Endothelial cell of hepatic sinusoid (primary cell): Measurements from ENCODE around the gene KCNJ15.
"Not testable (repeated sequence)": the region's sequence is repeated elsewhere in the genome, so short reads cannot be mapped to it uniquely, and the experiment has no call there.

ENCODE experiments used
- in situ Hi-C: cut with HindIII; loops from 2 replicates; pipeline ENCODE4 v1.10.0; 2017; ENCODE audit warnings: low sequenced_read_pairs

KCNJ15 gene

DNA sequence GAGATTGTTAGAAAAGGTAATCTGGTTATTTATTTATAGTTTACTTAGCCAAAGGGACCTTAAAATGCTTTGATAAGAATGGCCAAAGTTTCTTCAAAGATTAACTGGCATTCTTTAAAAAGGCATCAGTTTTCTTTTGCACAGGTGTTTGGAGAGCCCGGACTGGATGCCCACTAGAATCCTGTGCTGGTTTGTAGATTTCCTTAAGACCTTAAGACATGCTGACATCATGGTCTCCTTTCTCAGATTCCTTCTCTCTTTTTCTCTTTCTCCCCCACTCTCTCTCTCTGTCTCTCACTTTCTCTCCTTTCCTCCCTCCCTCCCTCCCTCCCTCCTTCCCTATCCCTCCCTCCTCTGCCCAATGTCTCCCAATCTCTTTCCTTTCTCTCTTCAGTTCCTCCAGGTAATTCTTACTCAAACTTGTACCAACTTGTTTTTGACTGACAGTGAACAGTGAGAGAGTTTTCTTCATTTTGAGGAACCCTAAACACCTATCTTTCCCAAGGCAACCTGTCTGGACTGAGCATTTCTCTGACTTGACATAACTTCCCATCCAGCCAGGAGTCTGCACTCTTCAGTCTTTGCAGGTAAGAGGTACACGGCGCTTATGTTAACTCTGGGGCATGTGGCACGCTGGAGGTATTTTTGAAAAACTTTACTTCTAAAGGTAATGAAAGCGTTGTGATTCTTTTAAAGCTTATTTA is at the start of gene KCNJ15:
Gene KCNJ15 (plus strand): TSS at position 393 of the 704 bp plus-strand sequence. CDS start 42,271 bp downstream, outside the sequence.
- in situ Hi-C loops = no loop called here

DNA sequence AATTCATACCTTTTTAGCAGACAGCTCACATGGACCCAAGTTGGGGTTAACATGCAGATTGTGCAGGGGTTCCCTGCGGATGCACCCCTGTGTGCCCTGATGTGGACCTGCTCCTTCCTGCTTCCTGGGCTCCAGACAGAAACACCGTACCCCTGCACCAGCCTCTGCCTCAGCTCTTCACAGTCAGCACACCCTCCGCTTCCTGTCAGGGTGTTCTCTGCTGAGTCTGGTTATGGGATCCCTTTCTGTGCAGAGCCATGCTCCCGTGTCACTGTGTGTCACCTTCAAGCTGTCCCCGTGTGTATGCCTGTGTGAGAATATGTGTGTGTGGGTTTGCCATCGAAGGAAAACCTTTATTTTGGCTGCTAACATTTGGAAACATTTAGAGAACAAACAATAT is 48.7 kb upstream of the KCNJ15 start:
- in situ Hi-C loops = no loop called here

DNA sequence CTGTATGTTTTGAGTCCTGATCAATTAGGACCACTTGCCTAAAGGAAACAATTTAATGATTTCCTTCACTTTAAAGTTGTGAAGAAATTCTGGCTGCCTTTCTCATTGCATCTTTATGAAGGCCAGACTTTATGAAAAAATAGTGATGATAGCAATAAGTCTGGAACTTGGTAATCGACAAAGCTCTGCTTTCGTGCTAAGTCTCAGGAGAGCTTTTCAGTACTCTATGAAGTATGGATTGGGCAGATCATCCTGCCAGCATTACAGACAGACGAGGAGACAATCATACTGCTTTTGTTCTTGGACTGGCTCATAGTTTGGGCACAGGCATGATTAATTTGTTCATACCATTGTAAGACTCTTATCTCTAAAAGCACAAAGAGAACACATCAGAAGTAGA is 45.5 kb upstream of the KCNJ15 start:
- in situ Hi-C loops = no loop called here

DNA sequence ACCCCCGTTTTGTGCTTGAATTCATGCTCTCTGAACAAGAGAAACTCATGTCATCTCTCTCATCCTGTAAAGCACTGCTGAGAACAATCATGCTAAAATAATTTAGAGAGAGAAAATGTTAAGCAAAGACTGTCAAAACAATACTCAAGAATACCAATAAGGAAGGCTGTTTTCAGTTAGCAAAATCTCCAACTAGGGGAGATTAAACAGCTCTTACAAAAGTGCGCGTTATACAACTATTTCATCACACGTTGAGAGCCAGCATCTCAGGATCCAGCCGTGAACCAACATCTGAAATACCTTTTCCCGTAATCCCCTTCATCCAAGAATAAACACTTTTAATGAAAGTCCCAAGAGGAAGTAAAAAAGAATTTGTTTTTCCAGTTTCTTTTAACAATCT is 44.1 kb upstream of the KCNJ15 start:
- in situ Hi-C loops = no loop called here

DNA sequence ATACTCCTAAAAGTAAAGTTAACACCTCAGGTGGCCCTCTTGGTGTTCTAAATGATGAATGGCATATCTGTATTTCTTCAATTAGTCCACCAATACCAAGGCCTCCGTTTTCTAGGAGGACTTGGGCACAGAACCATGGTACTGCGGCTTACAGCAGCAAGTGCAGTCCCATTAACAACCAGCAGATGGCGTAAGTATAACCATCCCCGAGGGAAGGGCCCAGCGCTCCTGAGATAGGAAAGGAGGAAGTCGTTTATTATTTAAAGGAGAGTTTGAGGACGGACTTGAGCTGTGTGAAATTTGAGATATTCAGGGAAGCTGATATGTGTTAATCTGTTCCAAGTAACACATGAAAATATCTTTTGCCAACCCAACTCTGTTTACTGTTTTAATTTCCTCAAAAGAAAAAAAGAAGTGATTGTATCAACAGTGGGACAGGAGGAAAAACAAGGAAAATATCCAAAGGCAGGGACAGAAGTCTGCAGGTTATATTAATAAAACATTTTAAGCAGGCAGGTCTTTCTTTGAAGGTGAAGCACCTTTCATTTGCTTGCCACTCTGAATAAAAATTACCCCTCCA is 37.7 kb upstream of the KCNJ15 start:
- in situ Hi-C loops = no loop called here

DNA sequence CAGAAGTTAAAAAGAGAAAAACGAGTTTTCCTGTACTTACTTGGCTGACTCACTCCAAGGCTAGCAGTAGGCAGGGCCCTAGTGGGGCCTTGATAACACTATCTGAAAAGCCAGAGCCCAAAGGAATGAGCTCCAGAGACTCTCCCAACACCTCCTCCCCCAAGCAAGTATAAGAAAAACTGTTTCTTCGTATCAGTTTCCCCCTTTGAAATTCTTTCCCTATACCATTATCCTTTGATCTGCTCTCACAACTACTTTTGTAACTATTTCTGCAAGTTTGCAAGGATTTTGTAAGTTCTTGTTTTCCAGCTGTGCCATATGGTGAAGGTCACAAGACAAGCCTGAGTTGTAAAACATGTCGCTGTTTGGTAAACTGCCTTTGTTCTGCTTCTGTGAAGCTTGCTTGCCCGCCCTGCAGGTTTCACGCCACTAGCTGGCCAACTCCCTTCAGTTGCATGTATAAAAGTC is 36.5 kb upstream of the KCNJ15 start:
- in situ Hi-C loops = loop anchor here (5.0 kb wide), 1 partner anchor 137 kb away; no protein-coding TSS in a partner anchor

DNA sequence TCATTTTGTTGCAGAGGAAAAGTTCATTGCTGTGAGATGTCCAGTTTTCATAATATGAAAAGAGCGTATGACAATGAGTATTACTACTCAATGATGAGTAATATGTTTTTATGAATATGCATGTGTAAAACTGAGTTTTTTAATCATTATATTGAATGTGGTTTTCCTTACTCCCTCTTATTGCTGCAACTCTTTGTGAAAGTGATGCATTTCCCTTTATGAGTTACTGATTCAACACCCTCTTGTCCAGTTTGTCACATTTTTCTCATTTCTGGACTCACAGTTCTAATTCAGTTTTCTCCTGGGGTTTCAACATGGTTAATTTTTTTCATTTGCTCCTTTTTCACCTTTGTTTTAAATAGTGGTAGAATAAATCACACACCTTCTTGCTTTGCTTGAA is 35.2 kb upstream of the KCNJ15 start:
- in situ Hi-C loops = loop anchor here (5.0 kb wide), 1 partner anchor 136 kb away; no protein-coding TSS in a partner anchor

DNA sequence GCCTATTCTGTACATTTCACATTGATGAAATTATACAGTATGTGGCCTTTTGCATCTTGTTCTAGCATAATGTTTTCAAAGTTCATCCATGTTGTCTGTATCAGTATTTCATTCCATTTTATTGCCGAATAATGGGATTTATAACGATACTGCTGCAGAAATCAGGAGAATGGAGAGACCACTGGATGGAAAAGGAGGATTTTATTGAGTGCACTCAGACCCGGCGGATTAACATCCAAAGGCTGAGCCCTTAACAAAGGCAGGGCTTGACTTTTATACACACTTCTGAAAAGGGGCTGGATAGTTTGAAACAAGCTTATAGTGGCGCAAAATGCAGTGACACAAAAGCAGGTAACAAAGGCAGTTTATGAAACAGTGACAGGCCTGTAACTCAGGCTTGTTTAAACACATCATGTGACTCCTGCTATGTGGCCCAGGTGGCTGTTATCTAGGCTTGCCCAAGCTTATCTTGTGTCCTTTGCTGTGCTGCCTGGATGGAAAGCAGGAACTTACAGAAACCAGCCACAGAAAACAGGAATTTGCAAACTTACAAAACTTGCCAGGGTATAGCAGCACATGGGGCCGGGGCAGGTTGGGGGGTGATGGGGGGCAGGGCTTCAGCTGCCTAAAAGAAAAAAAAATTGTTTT is 32.8 kb upstream of the KCNJ15 start:
- in situ Hi-C loops = loop anchor here (5.0 kb wide), 1 partner anchor 133 kb away; no protein-coding TSS in a partner anchor

DNA sequence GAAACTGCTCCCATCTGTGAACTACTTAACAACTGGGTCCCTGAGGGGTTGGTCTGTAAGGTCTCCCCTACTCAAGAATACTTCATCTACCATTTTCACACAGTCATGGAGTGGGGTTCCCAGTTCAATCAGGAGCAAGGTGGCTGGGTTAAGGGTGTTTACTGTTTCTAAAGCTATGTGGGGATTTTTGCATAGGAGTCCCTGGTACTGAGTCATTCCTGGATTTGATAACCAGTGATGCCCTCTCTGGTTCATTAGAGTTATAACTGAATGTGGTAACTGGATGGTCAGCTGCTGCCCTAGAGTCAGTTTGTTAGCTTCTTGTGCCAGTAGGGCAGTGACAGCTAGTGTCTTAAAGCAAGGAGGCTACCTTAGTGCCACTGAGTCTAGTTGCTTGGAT is 29.4 kb upstream of the KCNJ15 start:
- in situ Hi-C loops = loop anchor here (5.0 kb wide), 1 partner anchor 65 kb away; no protein-coding TSS in a partner anchor

DNA sequence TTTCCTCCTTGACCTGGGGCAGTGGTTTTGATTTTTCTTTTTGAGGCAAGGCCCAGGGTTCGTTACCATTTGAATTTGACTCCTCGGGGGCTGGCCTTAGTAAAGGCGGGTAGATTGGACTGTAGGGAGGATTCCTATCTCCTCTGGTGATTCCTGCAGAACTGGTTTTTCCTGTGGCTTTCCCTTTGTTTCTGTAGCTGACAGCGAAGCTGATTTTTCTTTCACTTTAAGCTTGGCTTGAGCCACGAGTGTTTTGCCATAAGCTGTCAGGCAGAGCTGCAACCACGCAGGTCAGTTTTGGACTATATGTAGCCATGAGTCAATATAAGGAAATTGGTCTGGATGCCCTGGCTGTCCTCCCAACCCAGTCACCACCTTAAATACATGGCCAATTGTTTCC is 28.7 kb upstream of the KCNJ15 start:
- in situ Hi-C loops = loop anchor here (5.0 kb wide), 1 partner anchor 64 kb away; no protein-coding TSS in a partner anchor

DNA sequence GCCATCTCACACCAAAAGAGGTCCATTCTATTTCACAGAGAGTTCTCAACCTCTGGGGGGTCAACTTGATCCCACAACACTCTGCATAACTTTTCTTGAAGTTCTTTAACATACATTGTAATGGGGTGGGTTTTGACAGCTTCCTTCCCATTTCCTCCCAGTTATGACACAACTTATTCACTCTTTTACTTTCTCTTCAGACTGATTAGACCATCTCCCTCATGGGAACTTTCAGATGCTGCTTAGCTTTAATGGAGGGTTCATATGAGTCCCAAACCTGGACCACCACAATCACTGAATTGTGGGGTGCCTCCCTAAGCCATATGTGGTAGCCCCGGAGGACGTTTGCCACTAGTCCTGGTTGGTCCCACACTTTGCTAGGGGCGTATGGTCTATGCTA is 28.3 kb upstream of the KCNJ15 start:
- in situ Hi-C loops = loop anchor here (5.0 kb wide), 1 partner anchor 64 kb away; no protein-coding TSS in a partner anchor

DNA sequence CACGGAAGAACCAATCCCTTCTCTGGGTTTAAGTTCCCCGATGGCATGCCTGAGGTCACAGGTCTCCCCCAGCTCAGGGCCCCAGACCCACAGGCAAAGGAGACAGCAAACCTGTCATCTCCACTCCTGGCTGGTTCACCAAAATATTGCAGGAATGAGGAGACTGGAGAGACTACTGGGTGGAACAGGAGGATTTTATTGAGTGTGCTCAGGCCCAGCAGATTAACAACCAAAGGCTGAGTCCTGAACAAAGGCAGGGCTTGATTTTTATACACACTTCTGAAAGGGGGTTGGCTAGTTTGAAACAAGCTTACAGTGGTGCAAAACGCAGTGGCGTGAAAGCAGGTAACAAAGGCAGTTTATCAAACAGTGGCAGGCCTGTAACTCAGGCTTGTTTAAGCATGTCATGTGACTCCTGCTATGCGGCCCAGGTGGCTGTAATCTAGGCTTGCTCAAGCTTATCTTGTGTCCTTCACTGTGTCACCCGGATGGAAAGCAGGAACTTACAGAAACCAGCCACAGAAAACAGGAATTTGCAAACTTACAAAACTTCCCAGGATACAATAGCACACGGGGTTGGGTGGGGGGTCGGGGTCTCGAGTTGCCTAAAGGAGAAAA is 27.4 kb upstream of the KCNJ15 start:
- in situ Hi-C loops = loop anchor here (5.0 kb wide), 1 partner anchor 63 kb away; no protein-coding TSS in a partner anchor

DNA sequence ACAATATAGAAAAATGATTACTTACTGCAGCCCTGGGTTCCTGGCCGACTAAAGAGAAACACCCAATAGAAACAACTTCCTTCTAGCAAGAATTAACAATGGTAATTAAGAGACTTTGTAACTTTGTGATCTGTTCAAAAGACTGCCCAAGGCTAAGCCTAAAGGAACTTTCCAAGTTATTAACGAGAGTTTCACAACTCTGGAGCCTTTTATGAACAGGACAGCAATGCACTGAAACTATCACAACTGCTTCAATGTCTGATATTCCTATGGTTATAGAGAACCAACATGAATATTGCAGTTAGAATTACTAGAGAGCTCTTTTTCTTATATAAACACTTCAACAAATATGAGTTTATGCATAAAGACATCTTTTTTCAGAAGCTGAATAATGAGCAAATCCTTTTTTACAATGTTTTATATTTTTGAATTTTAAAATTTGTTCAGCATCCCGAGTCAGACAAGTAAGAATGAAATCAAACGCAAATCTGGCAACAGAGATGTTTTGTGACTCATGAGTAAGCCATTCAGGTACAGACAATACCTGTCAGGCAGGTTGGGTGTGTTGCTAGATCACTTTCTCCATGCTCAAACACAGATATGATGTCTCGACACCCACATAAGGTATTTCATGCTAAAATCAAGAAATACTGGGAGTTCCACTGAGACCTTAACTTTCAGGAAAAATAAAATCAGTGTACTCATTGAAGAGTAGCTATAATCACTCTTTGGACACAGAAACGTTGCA is 22.2 kb upstream of the KCNJ15 start:
- in situ Hi-C loops = no loop called here

DNA sequence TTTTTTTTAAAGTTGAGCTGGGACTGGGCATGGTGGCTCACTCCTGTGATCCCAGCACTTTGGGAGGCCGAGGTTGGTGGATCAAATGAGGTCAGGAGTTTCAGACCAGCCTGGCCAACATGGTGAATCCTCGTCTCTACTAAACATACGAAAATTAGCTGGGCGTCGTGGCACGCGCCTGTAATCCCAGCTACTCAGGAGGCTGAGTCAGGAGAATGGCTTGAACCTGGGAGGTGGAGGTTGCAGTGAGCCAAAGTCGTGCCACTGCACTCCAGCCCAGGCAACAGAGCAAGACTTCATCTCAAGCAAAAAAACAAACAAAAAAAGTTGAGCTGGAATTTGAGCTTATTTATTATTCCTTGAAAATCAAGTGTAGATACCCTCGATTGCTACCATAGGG is 21.5 kb upstream of the KCNJ15 start:
- in situ Hi-C loops = not testable (repeated sequence)

DNA sequence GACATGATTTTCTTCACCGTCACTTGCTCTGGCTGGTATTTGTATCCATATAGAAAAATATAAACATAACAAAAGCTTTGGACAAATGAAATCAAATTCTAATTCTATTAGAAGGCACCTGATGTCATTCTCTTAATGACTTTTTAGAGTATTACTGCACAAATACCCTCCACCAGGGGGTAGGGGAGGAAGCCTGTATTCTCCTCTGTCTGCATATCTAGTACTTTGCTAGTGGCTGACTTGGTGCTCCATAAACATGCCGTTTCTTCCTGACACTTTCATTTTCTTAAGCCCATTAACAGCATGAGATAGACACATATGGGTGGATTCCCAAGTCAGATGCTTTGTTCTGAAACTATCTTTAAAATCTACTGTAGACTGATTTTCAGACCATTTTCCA is 20.6 kb upstream of the KCNJ15 start:
- in situ Hi-C loops = no loop called here

DNA sequence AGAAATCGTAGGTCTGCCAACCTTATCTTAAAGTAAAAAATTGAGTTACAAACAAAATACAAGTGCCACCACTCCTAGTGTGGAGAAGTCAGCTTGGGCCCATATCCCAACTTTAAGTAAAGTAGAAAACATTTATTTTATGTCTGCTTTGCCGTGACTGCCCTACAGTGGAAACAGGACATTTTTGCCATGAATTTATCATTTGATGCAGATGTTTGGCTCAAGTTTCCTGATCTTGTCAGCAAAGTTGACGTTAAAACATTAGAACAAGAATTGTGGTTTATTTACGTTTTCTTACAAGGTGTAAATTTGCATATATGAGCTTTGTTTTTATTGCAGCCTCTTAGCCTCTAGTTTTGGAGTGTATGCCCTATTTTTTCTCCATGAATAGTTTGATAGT is 17.1 kb upstream of the KCNJ15 start:
- in situ Hi-C loops = loop anchor here (5.0 kb wide), 1 partner anchor 67 kb away; no protein-coding TSS in a partner anchor

DNA sequence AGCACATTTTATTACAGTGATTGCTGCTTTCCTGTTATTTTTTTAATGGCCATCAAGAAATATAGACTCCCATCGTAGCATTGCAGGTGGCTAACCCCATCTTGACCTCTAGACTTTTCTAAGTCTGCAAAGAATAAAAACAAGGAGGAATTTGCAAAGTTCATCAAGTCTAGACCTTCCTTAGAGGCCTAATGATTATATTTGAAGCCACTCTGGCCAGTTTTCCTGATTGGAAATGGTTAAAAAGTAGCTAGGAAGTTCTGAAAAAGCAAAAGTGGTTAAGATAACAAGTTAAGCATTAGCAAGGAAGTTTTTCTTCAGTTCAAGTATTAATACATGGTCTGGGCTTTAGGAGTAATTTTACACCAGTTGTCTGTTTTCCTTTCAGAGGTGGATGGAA is 16.7 kb upstream of the KCNJ15 start:
- in situ Hi-C loops = loop anchor here (5.0 kb wide), 1 partner anchor 68 kb away; no protein-coding TSS in a partner anchor

DNA sequence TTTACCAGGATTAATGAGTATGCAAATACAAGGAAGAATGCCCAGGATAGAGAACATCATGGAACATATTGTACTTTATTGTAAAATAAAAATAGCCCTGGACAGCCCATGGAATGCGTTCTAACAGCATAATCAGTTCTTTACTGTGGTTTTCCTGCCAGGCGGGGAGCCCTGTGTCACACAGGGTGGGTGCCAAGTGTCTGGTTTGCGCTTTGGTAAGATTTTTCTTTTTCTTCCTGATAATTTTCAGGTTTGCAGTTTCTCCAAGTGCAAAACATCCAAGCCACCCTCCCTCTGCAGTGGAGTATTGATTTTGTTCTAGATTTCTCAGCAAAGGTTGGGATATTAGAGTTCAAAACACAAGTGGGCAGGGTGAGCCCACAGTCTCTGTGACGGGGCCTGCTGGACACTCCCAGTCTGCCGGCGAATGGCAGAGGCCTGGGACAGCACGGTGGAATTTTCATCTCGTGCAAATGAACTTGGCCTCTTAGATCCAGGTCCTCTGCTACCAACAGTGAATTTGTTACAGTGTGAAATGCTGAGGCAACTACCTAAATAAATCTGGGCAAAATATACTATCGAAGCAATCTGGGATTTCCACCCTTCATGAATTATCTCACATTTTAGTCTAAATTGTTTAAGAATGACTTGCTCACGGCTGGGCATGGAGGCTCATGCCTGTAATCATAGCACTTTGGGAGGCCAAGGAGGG is 15.6 kb upstream of the KCNJ15 start:
- in situ Hi-C loops = loop anchor here (5.0 kb wide), 1 partner anchor 69 kb away; no protein-coding TSS in a partner anchor

DNA sequence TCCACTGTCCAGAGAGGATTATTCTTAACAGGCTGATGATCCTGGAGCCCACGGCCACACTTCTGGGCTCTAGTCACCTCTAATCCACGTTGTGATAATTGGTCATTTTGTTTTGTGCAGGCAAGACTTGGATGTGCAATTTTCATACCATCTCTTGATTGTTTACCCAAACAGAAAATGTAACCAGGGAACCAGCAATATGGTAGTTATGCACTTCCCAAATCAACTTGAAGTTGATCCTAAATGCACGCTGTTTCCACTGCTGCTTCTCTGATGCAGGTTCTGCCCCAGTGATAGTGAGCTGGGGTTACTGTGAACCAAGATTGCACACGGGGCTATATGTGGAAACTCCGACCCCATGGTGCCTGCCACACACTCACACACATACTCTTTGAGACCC is 14.7 kb upstream of the KCNJ15 start:
- in situ Hi-C loops = loop anchor here (5.0 kb wide), 1 partner anchor 70 kb away; no protein-coding TSS in a partner anchor
